Endothelial cell (in vitro differentiated cells): ENCODE measurements around the gene XCR1. TPM values are rescaled to one million over a fixed set of nuclear protein-coding genes. Genes with fewer than 3 reads are reported as not detected.

ENCODE experiments used
- DNase-seq: peaks from one replicate; pipeline ENCODE4 v3.0.0; 2021; ENCODE audit warnings: low spot score
- H3K27ac Mint-ChIP-seq: one replicate; pipeline ENCODE4 v1.8.0; 2021; ENCODE audit warnings: mixed read lengths, inconsistent platforms; ENCODE audit not compliant: unreplicated experiment
- H3K27me3 Mint-ChIP-seq: one replicate; pipeline ENCODE4 v1.8.0; 2021; ENCODE audit warnings: mild to moderate bottlenecking, moderate library complexity, mixed read lengths, inconsistent platforms; ENCODE audit not compliant: unreplicated experiment
- H3K36me3 Mint-ChIP-seq: one replicate; pipeline ENCODE4 v1.8.0; 2021; ENCODE audit warnings: mild to moderate bottlenecking, low read depth, mixed read lengths, inconsistent platforms; ENCODE audit not compliant: unreplicated experiment
- H3K4me1 Mint-ChIP-seq: one replicate; pipeline ENCODE4 v1.8.0; 2021; ENCODE audit warnings: mild to moderate bottlenecking, mixed read lengths, inconsistent platforms; ENCODE audit not compliant: unreplicated experiment
- H3K4me3 Mint-ChIP-seq: one replicate; pipeline ENCODE4 v1.8.0; 2021; ENCODE audit warnings: mild to moderate bottlenecking, mixed read lengths, inconsistent platforms; ENCODE audit not compliant: unreplicated experiment
- H3K9me3 Mint-ChIP-seq: one replicate; pipeline ENCODE4 v1.8.0; 2021; ENCODE audit warnings: mixed read lengths, inconsistent platforms; ENCODE audit not compliant: unreplicated experiment
- CTCF ChIP-seq: fragments of 200-600 bp; sonication (generic); IDR thresholded peaks from one replicate; pipeline ENCODE4 v1.5.0; 2021; ENCODE audit warnings: antibody characterized with exemption; ENCODE audit not compliant: unreplicated experiment
- total RNA-seq: library from RNA; stranded (reverse); fragmentation: NEBNext Ultra II Directional; extraction: Animal tissue kit (Norgen Biotek cat#: 25700); gene quantifications from one replicate; pipeline ENCODE4 v1.2.1, GENCODE V29; 2021; ENCODE audit not compliant: unreplicated experiment

XCR1 gene
- total RNA-seq, 1 donor from 2014 or later, result not detected

DNA sequence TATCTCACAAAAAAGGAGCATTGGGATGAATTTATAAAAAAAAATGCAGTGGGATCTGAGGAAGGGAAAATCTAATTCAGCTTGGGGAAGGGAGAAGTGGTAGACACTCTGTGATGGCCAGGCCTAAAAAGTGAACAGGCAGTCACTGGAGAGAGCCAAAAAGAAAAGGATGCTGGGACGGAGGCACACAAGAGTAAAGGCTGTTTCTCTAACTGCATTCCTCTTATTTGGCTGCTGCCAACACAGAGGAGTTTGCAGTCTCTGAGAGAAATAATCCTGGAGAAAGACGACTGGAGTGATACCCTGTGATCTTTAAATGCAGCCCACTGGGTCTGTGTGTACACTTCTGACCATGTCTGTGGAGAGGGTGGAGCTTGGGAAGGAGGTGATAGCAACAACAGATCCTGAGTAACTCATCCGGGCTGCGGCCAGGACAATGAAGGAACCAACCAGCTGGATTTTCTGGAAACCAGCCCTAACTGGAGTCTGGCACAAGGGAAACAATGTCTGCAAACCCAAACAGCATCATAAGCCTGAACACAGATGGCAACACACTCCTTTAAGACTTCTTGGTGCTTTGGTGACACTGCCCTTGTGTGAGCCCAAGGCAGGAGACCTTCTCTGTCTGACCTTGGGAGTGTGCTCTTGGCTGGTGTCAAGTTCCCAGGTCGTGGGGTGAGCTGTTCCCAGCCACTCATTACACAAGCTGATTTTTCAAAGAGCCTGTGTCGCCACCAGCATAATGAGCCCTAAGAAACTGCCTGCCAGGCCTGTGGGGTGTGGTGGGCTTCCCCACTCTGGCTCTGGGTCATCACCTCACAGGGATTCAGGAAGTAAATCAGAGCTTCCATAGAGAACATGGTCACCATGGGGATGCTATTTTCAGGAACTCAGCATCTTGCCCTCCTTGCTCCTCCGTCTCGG, 39.7 kb downstream of the XCR1 start:
- no peak overlapping the region for H3K27ac Mint-ChIP-seq
- H3K27me3 Mint-ChIP-seq, result peaks cover 5% of the 10 kb centered on the region
- no peaks in the 10 kb centered on the region for H3K4me1 Mint-ChIP-seq
- H3K4me3 Mint-ChIP-seq, result peak overlapping the region; percentile 39
- DNase-seq, result no peak
- no peaks in the 10 kb centered on the region for H3K9me3 Mint-ChIP-seq
- TF ChIP-seq CTCF, result no peak
- no peaks in the 10 kb centered on the region for H3K36me3 Mint-ChIP-seq

- Mint-ChIP-seq H3K9me3 (no peaks in the 10 kb centered on the region), H3K27me3 (peaks cover 5% of the 10 kb centered on the region), H3K4me3 (no peak overlapping the region), H3K4me1 (no peaks in the 10 kb centered on the region), H3K36me3 (no peaks in the 10 kb centered on the region), H3K27ac (no peak overlapping the region)
- TF ChIP-seq CTCF, result no peak
- DNase-seq, result no peak
These were observed 40.8 kb downstream of the XCR1 start for GRCh38 chr3:45986303-45986982.

DNA sequence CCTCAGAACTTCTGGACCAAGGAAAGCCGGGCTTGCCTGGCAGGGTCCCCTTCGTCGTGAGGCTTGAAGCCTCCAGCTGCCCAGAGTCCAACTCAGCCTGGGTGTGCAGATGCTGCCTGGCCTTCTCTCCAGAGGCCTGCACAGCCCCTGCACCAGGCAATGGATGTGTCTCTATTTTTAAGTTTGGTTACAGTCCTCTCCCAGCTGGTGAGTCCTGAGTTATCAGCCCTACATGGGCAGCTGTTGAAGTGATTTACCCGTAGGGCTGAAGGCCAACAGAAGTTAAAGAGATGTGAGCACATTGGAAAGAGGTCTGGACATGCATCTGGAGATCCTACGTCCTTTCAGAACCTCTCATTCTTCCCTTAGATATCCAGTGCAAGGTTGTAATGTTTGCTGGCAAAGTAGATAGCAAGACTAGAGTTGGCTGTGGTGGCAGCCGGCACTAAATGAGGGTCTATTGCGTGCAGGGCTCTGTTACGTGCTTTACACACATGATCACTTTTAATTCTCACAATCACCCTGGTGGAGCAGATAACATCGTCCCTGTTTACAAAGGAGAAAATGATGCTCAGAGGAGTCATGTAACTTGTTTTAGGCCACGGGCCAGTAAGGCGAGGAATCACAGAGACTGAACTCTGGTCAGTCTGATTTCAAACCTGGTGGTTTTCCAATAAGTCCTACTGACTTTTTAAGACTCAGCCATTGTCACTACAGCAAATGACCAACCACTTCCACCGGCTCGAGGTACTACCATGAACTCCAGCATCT, 41.6 kb downstream of the XCR1 start:
- no peak overlapping the region for H3K27ac Mint-ChIP-seq
- H3K4me3 Mint-ChIP-seq, result no peak overlapping the region
- no peak for TF ChIP-seq CTCF
- H3K36me3 Mint-ChIP-seq, result no peaks in the 10 kb centered on the region
- no peaks in the 10 kb centered on the region for H3K4me1 Mint-ChIP-seq
- DNase-seq, result no peak
- peaks cover 4% of the 10 kb centered on the region for H3K27me3 Mint-ChIP-seq
- no peaks in the 10 kb centered on the region for H3K9me3 Mint-ChIP-seq

- Mint-ChIP-seq H3K9me3 (no peaks in the 10 kb centered on the region), H3K4me3 (no peak overlapping the region), H3K4me1 (no peaks in the 10 kb centered on the region), H3K27ac (no peak overlapping the region), H3K27me3 (peaks cover 2% of the 10 kb centered on the region), H3K36me3 (no peaks in the 10 kb centered on the region)
- DNase-seq, result no peak
- no peak for TF ChIP-seq CTCF
These were observed 42.7 kb downstream of the XCR1 start for GRCh38 chr3:45984331-45985312.
